Kidney (tissue), 14 donors: Measurements from ENCODE around the gene MYO9A. TPM values are rescaled to one million over a fixed set of nuclear protein-coding genes. Genes with fewer than 3 reads are reported as not detected.

Source experiments
- DNase-seq, 5 donors: peaks; one replicate each; pipeline ENCODE4 v3.0.0-alpha.2; 2013 to 2020
- FAIRE-seq: peaks from 2 replicates; lab custom pipeline; 2012; peaks lifted over from hg19 to GRCh38; lab: Jason Lieb, UNC
- H3K27ac ChIP-seq, 2 donors: one replicate each; pipeline ENCODE4 v1.7.0; 2013; ENCODE audit warnings: low read depth in 2 of 2, low read length in 2 of 2, inconsistent platforms in 1 of 2
- H3K27me3 ChIP-seq: one replicate; pipeline ENCODE4 v1.7.1; 2013; ENCODE audit warnings: low read length, inconsistent platforms; ENCODE audit not compliant: control insufficient read depth, insufficient read depth
- H3K36me3 ChIP-seq, 3 donors: one replicate each; pipeline versions ENCODE4 v1.7.0 to v1.7.1; 2013; ENCODE audit warnings: low read length in 3 of 3, control low read depth in 1 of 3, inconsistent platforms in 1 of 3; ENCODE audit not compliant: insufficient read depth in 3 of 3, control insufficient read depth in 2 of 3
- H3K4me1 ChIP-seq, 3 donors: one replicate each; pipeline versions ENCODE4 v1.7.0 to v1.7.1; 2013; ENCODE audit warnings: low read length in 3 of 3, inconsistent platforms in 1 of 3, low read depth in 1 of 3; ENCODE audit not compliant: control insufficient read depth in 2 of 3, insufficient read depth in 2 of 3
- H3K4me3 ChIP-seq, 3 donors: one replicate each; pipeline versions ENCODE4 v1.7.0 to v1.8.1; 2013; ENCODE audit warnings: low read length in 3 of 3, control low read depth in 1 of 3, inconsistent platforms in 1 of 3
- H3K9ac ChIP-seq, 3 donors: one replicate each; pipeline versions ENCODE4 v1.7.0 to v1.7.1; 2013; ENCODE audit warnings: low read length in 3 of 3, control low read depth in 1 of 3, inconsistent platforms in 1 of 3
- H3K9me3 ChIP-seq, 3 donors: one replicate each; pipeline versions ENCODE4 v1.7.0 to v1.7.1; 2013; ENCODE audit warnings: low read length in 3 of 3, control low read depth in 1 of 3, inconsistent platforms in 1 of 3; ENCODE audit not compliant: control insufficient read depth in 2 of 3, insufficient read depth in 1 of 3
- CTCF ChIP-seq: IDR thresholded peaks from 3 replicates; pipeline ENCODE4 v1.5.1; 2012; ENCODE audit warnings: mild to moderate bottlenecking, moderate library complexity, borderline replicate concordance; ENCODE audit not compliant: insufficient read depth; ENCODE audit errors: extremely low read depth
- intact Hi-C: fragments of 100-400 bp; cut with DNase I; formaldehyde crosslinking; loops from one replicate; pipeline ENCODE4 v1.11.1; 2022
- polyA plus RNA-seq: library from polyadenylated mRNA; stranded (reverse); fragments of 350-450 nt; fragmentation: Illumina TruSeq; extraction: RNeasy Lipid Tissue Mini Kit (QIAGEN cat#74804); gene quantifications from one replicate; pipeline ENCODE4 v1.2.3, GENCODE V29; 2014; ENCODE audit warnings: low read depth, low replicate concordance; ENCODE audit not compliant: insufficient read depth
- total RNA-seq: library from RNA; stranded (reverse); fragmentation: NEBNext Ultra II Directional; extraction: Animal tissue kit (Norgen Biotek cat#: 25700); gene quantifications from one replicate; pipeline ENCODE4 v1.2.1, GENCODE V29; 2021
- donor health status: control.
- donor health status: control.
- donor health status: control.
- donor health status: control.
- donor health status: control.
- donor health status: DM: yes; HTN: yes; CAD: no.
- donor health status: Normal renal cell carcinoma (clear cell type).

MYO9A gene
- total and polyA plus RNA-seq, 2 donors from 2014 or later = 5.5 to 132 TPM

- Histone ChIP-seq H3K4me1 (peaks cover 0 to 3% (median 0%) of the 10 kb centered on the region in 3 donors), H3K27ac (no peak overlapping the region), H3K27me3 (no peaks in the 10 kb centered on the region), H3K9me3 (no peaks in the 10 kb centered on the region), H3K36me3 (peaks cover 0 to 2% (median 0%) of the 10 kb centered on the region in 3 donors), H3K9ac (no peak overlapping the region), H3K4me3 (no peak overlapping the region)
- no peak for FAIRE-seq
- intact Hi-C loops = no loop called here
- TF ChIP-seq CTCF = no peak
- DNase-seq = no peak
Measured at GRCh38 chr15:72099155-72099554, 18.8 kb downstream of the MYO9A start.

DNA sequence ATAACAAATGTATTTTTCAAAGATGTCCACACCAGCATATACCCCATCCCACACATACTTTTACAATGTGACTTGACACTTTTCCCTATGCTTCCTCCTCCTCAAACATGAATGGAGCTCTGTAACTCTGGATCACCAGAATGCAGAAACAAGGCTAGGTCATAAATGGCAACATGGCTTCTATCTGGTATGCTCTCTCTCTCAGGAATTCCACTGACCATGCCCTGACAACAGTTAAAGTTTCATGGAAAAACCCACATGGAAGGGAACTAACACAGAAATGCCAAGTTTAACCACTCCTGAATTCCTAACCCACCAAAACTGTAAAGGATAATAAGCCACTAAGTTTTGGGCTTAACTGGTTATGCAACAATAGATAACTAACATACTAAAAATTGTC lies 19.9 kb downstream of the MYO9A start:
- DNase-seq (no peak), FAIRE-seq (no peak)
- H3K9ac ChIP-seq = no peak overlapping the region
- no peaks in the 10 kb centered on the region for H3K9me3 ChIP-seq
- no peak for TF ChIP-seq CTCF
- peaks cover 0 to 2% (median 0%) of the 10 kb centered on the region in 3 donors for H3K36me3 ChIP-seq
- H3K27ac ChIP-seq = no peak overlapping the region
- no peaks in the 10 kb centered on the region for H3K27me3 ChIP-seq
- no peak overlapping the region for H3K4me3 ChIP-seq
- H3K4me1 ChIP-seq = no peaks in the 10 kb centered on the region
- intact Hi-C loops = no loop called here

GRCh38 chr15:72096796-72097195 lies 21.2 kb downstream of the MYO9A start:
- Histone ChIP-seq H3K9me3 (no peaks in the 10 kb centered on the region), H3K4me3 (no peak overlapping the region), H3K27ac (no peak overlapping the region), H3K36me3 (peaks cover 0 to 2% (median 0%) of the 10 kb centered on the region in 3 donors), H3K4me1 (no peaks in the 10 kb centered on the region), H3K9ac (no peak overlapping the region), H3K27me3 (no peaks in the 10 kb centered on the region)
- no peak for DNase-seq
- no peak for FAIRE-seq
- no peak for TF ChIP-seq CTCF
- intact Hi-C loops = no loop called here

DNA sequence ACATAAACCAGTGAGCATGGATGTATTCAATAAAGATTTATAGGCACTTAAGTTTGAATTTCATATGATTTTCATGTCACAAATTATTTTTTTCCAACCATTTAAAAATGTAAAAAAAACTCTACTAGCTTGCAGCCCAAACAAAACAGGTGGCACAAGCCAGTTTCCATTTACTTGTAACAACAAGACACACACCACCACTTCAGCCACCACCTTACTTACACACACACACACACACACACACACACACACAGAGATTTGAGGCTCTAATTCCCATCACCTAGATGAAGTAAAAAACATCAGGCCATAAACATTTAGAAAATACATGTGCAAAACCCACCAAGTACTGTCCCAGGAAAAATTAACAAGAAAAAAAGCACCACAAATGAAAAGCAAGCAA lies 25.3 kb downstream of the MYO9A start:
- DNase-seq (no peak), FAIRE-seq (no peak)
- Histone ChIP-seq H3K4me3 (no peak overlapping the region), H3K27me3 (no peaks in the 10 kb centered on the region), H3K9ac (no peak overlapping the region), H3K9me3 (no peaks in the 10 kb centered on the region), H3K4me1 (no peaks in the 10 kb centered on the region), H3K27ac (no peak overlapping the region), H3K36me3 (peaks cover 0 to 2% (median 0%) of the 10 kb centered on the region in 3 donors)
- no peak for TF ChIP-seq CTCF
- intact Hi-C loops = no loop called here
